ENCODE results near the gene RASIP1. TPM values are rescaled to one million over a fixed set of nuclear protein-coding genes. Genes with fewer than 3 reads are reported as not detected.
"Not testable (repeated sequence)": the region's sequence is repeated elsewhere in the genome, so short reads cannot be mapped to it uniquely, and the experiment has no call there.

The RASIP1 gene
- total RNA-seq, 1 experiment from 2014 or later, result not detected

GRCh38 chr19:48680006-48680405, 60.4 kb downstream of the RASIP1 start:
- H4K20me1 ChIP-seq (ENCODE audit: insufficient read depth, low read depth, low read length); H3K27ac ChIP-seq (ENCODE audit: low read length); H3K4me1 ChIP-seq (ENCODE audit: low read length); H3K27me3 ChIP-seq (ENCODE audit: low read length); H3K79me2 ChIP-seq (ENCODE audit: low read length); H3K9me3 ChIP-seq (ENCODE audit: low read length); H3K36me3 ChIP-seq (ENCODE audit: insufficient read depth, low read length); H2AFZ ChIP-seq (ENCODE audit: low read length); H3K4me2 ChIP-seq (ENCODE audit: low read depth, low read length, poor library complexity, severe bottlenecking); H3K9ac ChIP-seq (ENCODE audit: low read length); H3K4me3 ChIP-seq (ENCODE audit: low read length); H3K9me2 ChIP-seq (replicated peaks; ENCODE audit: insufficient read depth, low read length): not testable (repeated sequence)
- DNase-seq, result peak; percentile 22

- no peaks in the 10 kb centered on the region for H3K27me3 ChIP-seq (ENCODE audit: low read length)
- H3K4me3 ChIP-seq (ENCODE audit: low read length), result no peak overlapping the region
- H2AFZ ChIP-seq (ENCODE audit: low read length), result no peak overlapping the region
- H3K4me2 ChIP-seq (ENCODE audit: low read depth, low read length, poor library complexity, severe bottlenecking), result no peak overlapping the region
- H3K9me2 ChIP-seq (replicated peaks; ENCODE audit: insufficient read depth, low read length), result no peaks in the 10 kb centered on the region
- H3K9ac ChIP-seq (ENCODE audit: low read length), result no peak overlapping the region
- no peaks in the 10 kb centered on the region for H3K9me3 ChIP-seq (ENCODE audit: low read length)
- H4K20me1 ChIP-seq (ENCODE audit: insufficient read depth, low read depth, low read length), result no peaks in the 10 kb centered on the region
- no peak for DNase-seq
- no peaks in the 10 kb centered on the region for H3K79me2 ChIP-seq (ENCODE audit: low read length)
- H3K27ac ChIP-seq (ENCODE audit: low read length), result no peak overlapping the region
- no peaks in the 10 kb centered on the region for H3K36me3 ChIP-seq (ENCODE audit: insufficient read depth, low read length)
- H3K4me1 ChIP-seq (ENCODE audit: low read length), result no peaks in the 10 kb centered on the region
These were observed 62.2 kb downstream of the RASIP1 start for GRCh38 chr19:48678201-48678600.

- Histone ChIP-seq H3K9me2 (replicated peaks; ENCODE audit: insufficient read depth, low read length) (no peaks in the 10 kb centered on the region), H3K36me3 (ENCODE audit: insufficient read depth, low read length) (no peaks in the 10 kb centered on the region), H3K27ac (ENCODE audit: low read length) (no peak overlapping the region), H3K4me1 (ENCODE audit: low read length) (no peaks in the 10 kb centered on the region), H3K4me2 (ENCODE audit: low read depth, low read length, poor library complexity, severe bottlenecking) (no peak overlapping the region), H3K27me3 (ENCODE audit: low read length) (no peaks in the 10 kb centered on the region), H3K9ac (ENCODE audit: low read length) (no peak overlapping the region), H3K9me3 (ENCODE audit: low read length) (no peaks in the 10 kb centered on the region), H3K4me3 (ENCODE audit: low read length) (no peak overlapping the region), H4K20me1 (ENCODE audit: insufficient read depth, low read depth, low read length) (no peaks in the 10 kb centered on the region), H2AFZ (ENCODE audit: low read length) (no peak overlapping the region), H3K79me2 (ENCODE audit: low read length) (no peaks in the 10 kb centered on the region)
- no peak for DNase-seq
These were observed 63.5 kb downstream of the RASIP1 start for GRCh38 chr19:48676887-48677286.

GRCh38 chr19:48676487-48676886, 63.9 kb downstream of the RASIP1 start:
- H3K9ac ChIP-seq (ENCODE audit: low read length), result no peak overlapping the region
- H3K4me3 ChIP-seq (ENCODE audit: low read length), result no peak overlapping the region
- H3K27me3 ChIP-seq (ENCODE audit: low read length), result no peaks in the 10 kb centered on the region
- no peak overlapping the region for H2AFZ ChIP-seq (ENCODE audit: low read length)
- no peaks in the 10 kb centered on the region for H4K20me1 ChIP-seq (ENCODE audit: insufficient read depth, low read depth, low read length)
- H3K9me2 ChIP-seq (replicated peaks; ENCODE audit: insufficient read depth, low read length), result no peaks in the 10 kb centered on the region
- H3K4me1 ChIP-seq (ENCODE audit: low read length), result no peaks in the 10 kb centered on the region
- H3K79me2 ChIP-seq (ENCODE audit: low read length), result no peaks in the 10 kb centered on the region
- H3K27ac ChIP-seq (ENCODE audit: low read length), result no peak overlapping the region
- DNase-seq, result no peak
- H3K9me3 ChIP-seq (ENCODE audit: low read length), result no peaks in the 10 kb centered on the region
- no peak overlapping the region for H3K4me2 ChIP-seq (ENCODE audit: low read depth, low read length, poor library complexity, severe bottlenecking)
- H3K36me3 ChIP-seq (ENCODE audit: insufficient read depth, low read length), result no peaks in the 10 kb centered on the region

- no peak overlapping the region for H2AFZ ChIP-seq (ENCODE audit: low read length)
- H3K27me3 ChIP-seq (ENCODE audit: low read length), result no peaks in the 10 kb centered on the region
- no peaks in the 10 kb centered on the region for H3K9me3 ChIP-seq (ENCODE audit: low read length)
- no peaks in the 10 kb centered on the region for H3K36me3 ChIP-seq (ENCODE audit: insufficient read depth, low read length)
- H3K4me3 ChIP-seq (ENCODE audit: low read length), result no peak overlapping the region
- no peak overlapping the region for H3K4me2 ChIP-seq (ENCODE audit: low read depth, low read length, poor library complexity, severe bottlenecking)
- peak; percentile 92 for DNase-seq
- no peaks in the 10 kb centered on the region for H4K20me1 ChIP-seq (ENCODE audit: insufficient read depth, low read depth, low read length)
- no peaks in the 10 kb centered on the region for H3K9me2 ChIP-seq (replicated peaks; ENCODE audit: insufficient read depth, low read length)
- no peak overlapping the region for H3K9ac ChIP-seq (ENCODE audit: low read length)
- no peak overlapping the region for H3K27ac ChIP-seq (ENCODE audit: low read length)
- no peaks in the 10 kb centered on the region for H3K4me1 ChIP-seq (ENCODE audit: low read length)
- H3K79me2 ChIP-seq (ENCODE audit: low read length), result no peaks in the 10 kb centered on the region
These were observed 65.2 kb downstream of the RASIP1 start for GRCh38 chr19:48674921-48675824.

GRCh38 chr19:48674216-48674809, 66.1 kb downstream of the RASIP1 start:
- Histone ChIP-seq H3K9me3 (ENCODE audit: low read length) (no peaks in the 10 kb centered on the region; the same call in 1 of the 2 replicates), H3K36me3 (ENCODE audit: insufficient read depth, low read length) (no peaks in the 10 kb centered on the region), H3K4me2 (ENCODE audit: low read depth, low read length, poor library complexity, severe bottlenecking) (no peak overlapping the region), H3K9me2 (replicated peaks; ENCODE audit: insufficient read depth, low read length) (no peaks in the 10 kb centered on the region), H3K79me2 (ENCODE audit: low read length) (no peaks in the 10 kb centered on the region), H3K9ac (ENCODE audit: low read length) (no peak overlapping the region), H4K20me1 (ENCODE audit: insufficient read depth, low read depth, low read length) (no peaks in the 10 kb centered on the region), H3K27me3 (ENCODE audit: low read length) (no peaks in the 10 kb centered on the region), H2AFZ (ENCODE audit: low read length) (no peak overlapping the region), H3K4me3 (ENCODE audit: low read length) (no peak overlapping the region), H3K27ac (ENCODE audit: low read length) (no peak overlapping the region), H3K4me1 (ENCODE audit: low read length) (no peaks in the 10 kb centered on the region)
- DNase-seq, result no peak

- H3K36me3 ChIP-seq (ENCODE audit: insufficient read depth, low read length), result no peaks in the 10 kb centered on the region
- H3K79me2 ChIP-seq (ENCODE audit: low read length), result no peaks in the 10 kb centered on the region
- H2AFZ ChIP-seq (ENCODE audit: low read length), result no peak overlapping the region
- no peak overlapping the region for H3K9ac ChIP-seq (ENCODE audit: low read length)
- no peak overlapping the region for H3K27ac ChIP-seq (ENCODE audit: low read length)
- H4K20me1 ChIP-seq (ENCODE audit: insufficient read depth, low read depth, low read length), result no peaks in the 10 kb centered on the region
- DNase-seq, result no peak
- H3K4me2 ChIP-seq (ENCODE audit: low read depth, low read length, poor library complexity, severe bottlenecking), result no peak overlapping the region
- no peak overlapping the region for H3K4me3 ChIP-seq (ENCODE audit: low read length)
- H3K9me2 ChIP-seq (replicated peaks; ENCODE audit: insufficient read depth, low read length), result no peaks in the 10 kb centered on the region
- H3K9me3 ChIP-seq (ENCODE audit: low read length), result no peaks in the 10 kb centered on the region; the same call in 1 of the 2 replicates
- H3K4me1 ChIP-seq (ENCODE audit: low read length), result no peaks in the 10 kb centered on the region
- no peaks in the 10 kb centered on the region for H3K27me3 ChIP-seq (ENCODE audit: low read length)
These were observed 66.8 kb downstream of the RASIP1 start for GRCh38 chr19:48673436-48674100.

- Histone ChIP-seq H3K27ac (ENCODE audit: low read length) (no peak within 1 kb of the TSS), H4K20me1 (ENCODE audit: insufficient read depth, low read depth, low read length) (no peaks in the 10 kb centered on the region), H3K4me3 (ENCODE audit: low read length) (no peak within 1 kb of the TSS), H3K9ac (ENCODE audit: low read length) (no peak within 1 kb of the TSS), H2AFZ (ENCODE audit: low read length) (no peak within 1 kb of the TSS), H3K9me3 (ENCODE audit: low read length) (no peaks in the 10 kb centered on the region; the same call in 1 of the 2 replicates), H3K4me2 (ENCODE audit: low read depth, low read length, poor library complexity, severe bottlenecking) (no peak within 1 kb of the TSS), H3K79me2 (ENCODE audit: low read length) (no peaks in the 10 kb centered on the region), H3K9me2 (replicated peaks; ENCODE audit: insufficient read depth, low read length) (no peaks in the 10 kb centered on the region), H3K36me3 (ENCODE audit: insufficient read depth, low read length) (no peaks in the 10 kb centered on the region), H3K4me1 (ENCODE audit: low read length) (no peaks in the 10 kb centered on the region), H3K27me3 (ENCODE audit: low read length) (no peaks in the 10 kb centered on the region)
- DNase-seq, result no peak
These were observed 67.4 kb downstream of the RASIP1 start, which contains the start of gene NTN5 for GRCh38 chr19:48672994-48673393. NTN5 (minus strand) TSS chr19:48673017; CDS start chr19:48670986, 2,031 bp downstream.

All from Karpas-422 (cell line).